Ishikawa (cell line): ENCODE results near the gene THOC7.

ENCODE experiments used
- CEBPB ChIP-seq: IDR thresholded peaks from 2 replicates; pipeline ENCODE4 v1.6.1; 2012
- CREB1 ChIP-seq: IDR thresholded peaks from 2 replicates; pipeline ENCODE4 v1.6.1; 2012; ENCODE audit warnings: low read depth
- EGR1 ChIP-seq: IDR thresholded peaks from 2 replicates; pipeline ENCODE4 v1.6.1; 2012
- EP300 ChIP-seq: IDR thresholded peaks from 2 replicates; pipeline ENCODE4 v1.6.1; 2012; ENCODE audit warnings: borderline replicate concordance
- FOXM1 ChIP-seq: IDR thresholded peaks from 2 replicates; pipeline ENCODE4 v1.6.1; 2012; ENCODE audit warnings: low read depth, borderline replicate concordance
- MAX ChIP-seq: IDR thresholded peaks from 2 replicates; pipeline ENCODE4 v1.6.1; 2012
- NFIC ChIP-seq: IDR thresholded peaks from 2 replicates; pipeline ENCODE4 v1.6.1; 2012
- RAD21 ChIP-seq: IDR thresholded peaks from 2 replicates; pipeline ENCODE4 v1.6.1; 2012; ENCODE audit warnings: low read depth
- REST ChIP-seq: IDR thresholded peaks from 2 replicates; pipeline ENCODE4 v1.6.1; 2012; ENCODE audit warnings: low read depth, mild to moderate bottlenecking
- TAF1 ChIP-seq: IDR thresholded peaks from 2 replicates; pipeline ENCODE4 v1.6.1; 2012; ENCODE audit warnings: low read depth, mild to moderate bottlenecking
- TCF12 ChIP-seq: IDR thresholded peaks from 2 replicates; pipeline ENCODE4 v1.6.1; 2012; ENCODE audit warnings: low read depth
- TEAD4 ChIP-seq: IDR thresholded peaks from 2 replicates; pipeline ENCODE4 v1.6.1; 2012
- USF1 ChIP-seq: IDR thresholded peaks from 2 replicates; pipeline ENCODE4 v1.6.1; 2012
- YY1 ChIP-seq: IDR thresholded peaks from 2 replicates; pipeline ENCODE4 v1.6.1; 2012; ENCODE audit warnings: low read depth
- ZBTB7A ChIP-seq: IDR thresholded peaks from 2 replicates; pipeline ENCODE4 v1.6.1; 2012; ENCODE audit warnings: low read depth

The THOC7 gene

GRCh38 chr3:63864008-63864964, 681 bp upstream of the THOC7 start:
- 0 out of 2 replicates have a peak, but pooled peaks have one; percentile 39 for TF ChIP-seq EGR1
- TF ChIP-seq ZBTB7A = peak; percentile 70; the same call in 1 of the 2 replicates
- peak; percentile 9; the same call in 1 of the 2 replicates for TF ChIP-seq TAF1
- TF ChIP-seq CEBPB = no peak
- no peak for TF ChIP-seq FOXM1
- no peak for TF ChIP-seq RAD21
- peak; percentile 7; the same call in 1 of the 2 replicates for TF ChIP-seq EP300
- no peak for TF ChIP-seq MAX

GRCh38 chr3:63862804-63863149, 828 bp downstream of the THOC7 start:
- TF ChIP-seq CEBPB (no peak), ZBTB7A (no peak), REST (no peak), EP300 (no peak), TEAD4 (no peak), EGR1 (no peak), FOXM1 (no peak)

GRCh38 chr3:63861306-63861705, 2.3 kb downstream of the THOC7 start:
- TF ChIP-seq CREB1 (no peak), ZBTB7A (no peak), USF1 (no peak), REST (no peak), YY1 (no peak), TEAD4 (no peak), EGR1 (no peak), RAD21 (no peak), TCF12 (no peak)

GRCh38 chr3:63860776-63861175, 2.8 kb downstream of the THOC7 start:
- no peak for TF ChIP-seq TCF12

GRCh38 chr3:63857311-63857710, 6.3 kb downstream of the THOC7 start:
- TF ChIP-seq EP300 (peak; percentile 48; the same call in 1 of the 2 replicates), TEAD4 (peak; percentile 66), FOXM1 (no peak)

- TF ChIP-seq RAD21 = no peak
- no peak for TF ChIP-seq USF1
- TF ChIP-seq EP300 = no peak
- TF ChIP-seq TAF1 = no peak
- no peak for TF ChIP-seq REST
- no peak for TF ChIP-seq CREB1
- TF ChIP-seq TEAD4 = no peak
- no peak for TF ChIP-seq MAX
- no peak for TF ChIP-seq TCF12
- no peak for TF ChIP-seq NFIC
- TF ChIP-seq CEBPB = no peak
- no peak for TF ChIP-seq ZBTB7A
- TF ChIP-seq FOXM1 = no peak
- no peak for TF ChIP-seq EGR1
These were observed 8.2 kb downstream of the THOC7 start for GRCh38 chr3:63855333-63855940.
